Adrenal gland (tissue), 5 donors: Measurements from ENCODE around the gene LMF1.

Experiments
- POLR2A ChIP-seq, 2 donors: fragments of 450-650 bp; IDR thresholded peaks; one replicate each; pipeline ENCODE4 v1.6.1; 2017; ENCODE audit warnings: antibody characterized with exemption in 2 of 2, mild to moderate bottlenecking in 2 of 2, moderate library complexity in 1 of 2
- TF ChIP-seq, protein P1 (sequence below), 6 experiments: fragments of 450-650 bp in 4 of 6; fragments of 200-600 bp in 2 of 6; sonication (generic) in 1 of 6; IDR thresholded peaks; 1 replicate in 5 of 6; 2 replicates in 1 of 6; pipeline versions ENCODE4 v1.5.1 to v1.8.0; 2016 to 2021; ENCODE audit warnings: antibody characterized with exemption in 6 of 6, mild to moderate bottlenecking in 2 of 6, moderate library complexity in 1 of 6
- donor health status: DM: no; HTN: no; CAD: no.

GRCh38 chr16:1009358-1010150, 38.8 kb upstream of the LMF1 start:
- TF ChIP-seq, protein P1, sequence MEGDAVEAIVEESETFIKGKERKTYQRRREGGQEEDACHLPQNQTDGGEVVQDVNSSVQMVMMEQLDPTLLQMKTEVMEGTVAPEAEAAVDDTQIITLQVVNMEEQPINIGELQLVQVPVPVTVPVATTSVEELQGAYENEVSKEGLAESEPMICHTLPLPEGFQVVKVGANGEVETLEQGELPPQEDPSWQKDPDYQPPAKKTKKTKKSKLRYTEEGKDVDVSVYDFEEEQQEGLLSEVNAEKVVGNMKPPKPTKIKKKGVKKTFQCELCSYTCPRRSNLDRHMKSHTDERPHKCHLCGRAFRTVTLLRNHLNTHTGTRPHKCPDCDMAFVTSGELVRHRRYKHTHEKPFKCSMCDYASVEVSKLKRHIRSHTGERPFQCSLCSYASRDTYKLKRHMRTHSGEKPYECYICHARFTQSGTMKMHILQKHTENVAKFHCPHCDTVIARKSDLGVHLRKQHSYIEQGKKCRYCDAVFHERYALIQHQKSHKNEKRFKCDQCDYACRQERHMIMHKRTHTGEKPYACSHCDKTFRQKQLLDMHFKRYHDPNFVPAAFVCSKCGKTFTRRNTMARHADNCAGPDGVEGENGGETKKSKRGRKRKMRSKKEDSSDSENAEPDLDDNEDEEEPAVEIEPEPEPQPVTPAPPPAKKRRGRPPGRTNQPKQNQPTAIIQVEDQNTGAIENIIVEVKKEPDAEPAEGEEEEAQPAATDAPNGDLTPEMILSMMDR (IDR thresholded peaks at IDR 0.05) = no peak
- no peak for TF ChIP-seq POLR2A (IDR thresholded peaks at IDR 0.05)
